A673 (cell line): ENCODE measurements around the gene ANKS1B.

ENCODE experiments used
- CTCF ChIP-seq: fragments of 300-800, 200-600 bp; sonication (generic); conservative IDR thresholded peaks from 2 replicates; pipeline ENCODE4 v1.5.1; 2017; ENCODE audit warnings: low read depth, mild to moderate bottlenecking, antibody characterized with exemption, low read length, moderate library complexity, mixed read lengths
- EZH2 ChIP-seq: fragments of 200-600 bp; sonication (generic); IDR thresholded peaks from 2 replicates; pipeline ENCODE4 v1.6.1; 2017; ENCODE audit warnings: borderline replicate concordance, low read depth, mild to moderate bottlenecking, mixed read lengths, antibody characterized with exemption, low read length; ENCODE audit not compliant: poor library complexity, severe bottlenecking

- TF ChIP-seq CTCF (no peak), EZH2 (no peak)
Measured at GRCh38 chr12:99981639-99982190, 3.0 kb downstream of the ANKS1B start.
